Fibroblast of mammary gland (primary cell): Measurements from ENCODE around the gene SIK2.

Experiments
- DNase-seq: peaks from one replicate; pipeline ENCODE4 v3.0.0-alpha.2; 2010; ENCODE audit warnings: low read depth
- H3K4me3 ChIP-seq: 2 replicates; pipeline ENCODE4 v1.5.1; 2011; ENCODE audit warnings: low read depth, mild to moderate bottlenecking, low read length, moderate library complexity; ENCODE audit not compliant: control insufficient read depth
- TF ChIP-seq, protein P1 (sequence below): conservative IDR thresholded peaks from 2 replicates; pipeline ENCODE4 v1.5.1; 2011; ENCODE audit warnings: low read depth, low read length, inconsistent platforms; ENCODE audit not compliant: control insufficient read depth, insufficient read depth

Gene SIK2

DNA sequence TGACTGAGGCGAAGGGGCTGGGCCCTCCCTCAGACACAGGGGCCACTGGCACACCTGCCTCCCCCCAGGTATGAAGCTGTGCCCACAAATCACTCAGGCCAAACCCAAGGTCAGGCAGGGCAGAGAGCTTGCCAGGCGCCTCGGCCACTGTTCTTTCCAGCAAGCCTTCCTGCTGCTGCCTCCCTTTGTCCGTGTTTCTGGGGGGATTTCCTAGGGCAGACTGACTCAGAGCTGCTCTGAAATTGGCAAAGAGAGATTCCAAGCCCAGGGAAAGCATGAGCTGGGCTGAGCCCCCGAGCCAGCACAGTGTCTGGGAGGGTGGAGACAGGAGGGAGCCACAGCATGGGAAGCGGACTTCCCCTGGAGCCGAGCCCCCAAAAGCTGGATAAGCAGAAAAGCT lies 130.8 kb downstream of the SIK2 start:
- DNase-seq: peak; percentile 88
- TF ChIP-seq, protein P1, sequence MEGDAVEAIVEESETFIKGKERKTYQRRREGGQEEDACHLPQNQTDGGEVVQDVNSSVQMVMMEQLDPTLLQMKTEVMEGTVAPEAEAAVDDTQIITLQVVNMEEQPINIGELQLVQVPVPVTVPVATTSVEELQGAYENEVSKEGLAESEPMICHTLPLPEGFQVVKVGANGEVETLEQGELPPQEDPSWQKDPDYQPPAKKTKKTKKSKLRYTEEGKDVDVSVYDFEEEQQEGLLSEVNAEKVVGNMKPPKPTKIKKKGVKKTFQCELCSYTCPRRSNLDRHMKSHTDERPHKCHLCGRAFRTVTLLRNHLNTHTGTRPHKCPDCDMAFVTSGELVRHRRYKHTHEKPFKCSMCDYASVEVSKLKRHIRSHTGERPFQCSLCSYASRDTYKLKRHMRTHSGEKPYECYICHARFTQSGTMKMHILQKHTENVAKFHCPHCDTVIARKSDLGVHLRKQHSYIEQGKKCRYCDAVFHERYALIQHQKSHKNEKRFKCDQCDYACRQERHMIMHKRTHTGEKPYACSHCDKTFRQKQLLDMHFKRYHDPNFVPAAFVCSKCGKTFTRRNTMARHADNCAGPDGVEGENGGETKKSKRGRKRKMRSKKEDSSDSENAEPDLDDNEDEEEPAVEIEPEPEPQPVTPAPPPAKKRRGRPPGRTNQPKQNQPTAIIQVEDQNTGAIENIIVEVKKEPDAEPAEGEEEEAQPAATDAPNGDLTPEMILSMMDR: no peak
- H3K4me3 ChIP-seq: no peak overlapping the region

GRCh38 chr11:111733611-111734088 lies 131.4 kb downstream of the SIK2 start:
- TF ChIP-seq, protein P1: no peak
- H3K4me3 ChIP-seq: no peak overlapping the region
- no peak for DNase-seq

- H3K4me3 ChIP-seq: no peak overlapping the region
- DNase-seq: peak; percentile 37
- TF ChIP-seq, protein P1: no peak
These were observed 132.1 kb downstream of the SIK2 start for GRCh38 chr11:111734101-111734953.

DNA sequence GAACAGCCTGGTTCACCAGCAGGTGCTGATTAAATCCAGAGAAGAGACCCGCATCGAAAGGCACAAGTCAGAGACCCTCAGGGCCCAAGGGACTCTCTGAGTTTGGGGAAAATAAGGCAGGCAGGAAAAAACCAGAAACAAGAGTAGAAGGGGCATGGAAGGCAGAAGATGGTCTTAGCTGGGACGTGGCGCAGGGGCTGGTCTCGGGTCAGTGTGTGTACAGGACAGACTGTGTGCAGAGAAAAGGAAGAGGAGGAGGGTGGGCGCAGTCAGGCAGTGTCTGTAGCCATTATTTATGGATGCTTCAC lies 132.7 kb downstream of the SIK2 start:
- peak overlapping the region; percentile 50 for H3K4me3 ChIP-seq
- no peak for DNase-seq
- TF ChIP-seq, protein P1: no peak

DNA sequence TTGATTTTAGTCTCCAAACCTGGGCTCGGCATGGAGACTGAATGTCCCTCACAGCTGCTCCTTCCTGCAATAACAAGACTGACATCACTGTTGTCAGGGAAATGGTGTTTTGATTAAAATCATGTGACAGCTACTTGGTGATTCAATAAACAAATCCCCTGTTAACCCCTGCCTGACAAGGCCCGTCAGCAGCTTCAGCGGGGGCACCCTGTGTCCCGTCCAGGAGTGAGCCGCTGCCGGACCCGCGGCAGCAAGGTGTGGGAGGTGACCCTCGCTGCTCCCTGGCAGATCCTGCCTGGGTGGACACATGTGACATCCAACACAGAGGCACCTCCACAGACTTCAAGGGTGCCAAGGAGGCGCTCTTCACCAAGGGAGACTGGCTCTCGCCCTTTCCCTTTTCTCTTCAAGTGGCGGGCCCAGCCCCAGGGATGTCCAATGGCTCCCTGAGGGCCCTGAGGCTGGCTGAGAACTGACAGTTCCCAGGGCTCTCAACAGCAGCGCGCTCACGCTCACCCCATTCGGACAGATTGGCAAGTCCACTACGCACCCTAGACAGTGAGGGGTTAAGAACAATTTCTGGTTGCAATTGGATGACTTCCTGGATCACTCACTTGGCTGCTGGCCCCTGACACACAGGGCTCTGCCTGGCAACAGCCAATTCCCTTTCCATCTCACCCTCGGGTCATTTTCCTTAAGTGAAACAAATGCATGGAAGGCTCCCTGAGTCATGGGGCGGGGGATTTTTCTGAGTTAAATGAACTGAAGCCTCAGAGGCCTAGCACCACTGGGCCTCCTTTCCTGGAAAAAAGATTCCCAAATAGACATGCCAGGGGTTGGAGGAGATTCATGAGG lies 133.2 kb downstream of the SIK2 start:
- peak overlapping the region; percentile 50 for H3K4me3 ChIP-seq
- peak; percentile 100 for DNase-seq
- TF ChIP-seq, protein P1: no peak

DNA sequence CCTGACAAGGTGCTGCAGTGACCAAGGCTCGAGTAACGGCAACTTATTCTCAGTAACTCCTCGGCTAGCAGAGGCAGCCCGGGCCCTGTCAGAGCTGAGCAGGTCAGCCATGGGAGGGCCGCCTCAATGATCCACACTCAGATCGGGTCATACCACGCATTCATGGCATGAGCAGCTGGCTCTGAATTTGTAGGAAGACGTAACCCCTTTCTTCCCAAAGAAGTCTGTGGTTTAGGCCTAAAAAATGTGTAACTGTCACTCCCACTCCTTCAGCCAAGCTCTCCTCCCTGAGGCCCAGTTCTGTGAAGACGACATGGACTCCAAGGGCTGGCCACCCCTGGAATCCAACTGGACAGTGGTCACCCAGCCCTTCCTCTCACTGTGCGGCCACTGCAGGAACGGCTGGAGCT lies 133.9 kb downstream of the SIK2 start:
- TF ChIP-seq, protein P1: no peak
- no peak overlapping the region for H3K4me3 ChIP-seq
- DNase-seq: peak; percentile 78
